Measurements from ENCODE around the gene MEAF6.

Gene MEAF6

DNA sequence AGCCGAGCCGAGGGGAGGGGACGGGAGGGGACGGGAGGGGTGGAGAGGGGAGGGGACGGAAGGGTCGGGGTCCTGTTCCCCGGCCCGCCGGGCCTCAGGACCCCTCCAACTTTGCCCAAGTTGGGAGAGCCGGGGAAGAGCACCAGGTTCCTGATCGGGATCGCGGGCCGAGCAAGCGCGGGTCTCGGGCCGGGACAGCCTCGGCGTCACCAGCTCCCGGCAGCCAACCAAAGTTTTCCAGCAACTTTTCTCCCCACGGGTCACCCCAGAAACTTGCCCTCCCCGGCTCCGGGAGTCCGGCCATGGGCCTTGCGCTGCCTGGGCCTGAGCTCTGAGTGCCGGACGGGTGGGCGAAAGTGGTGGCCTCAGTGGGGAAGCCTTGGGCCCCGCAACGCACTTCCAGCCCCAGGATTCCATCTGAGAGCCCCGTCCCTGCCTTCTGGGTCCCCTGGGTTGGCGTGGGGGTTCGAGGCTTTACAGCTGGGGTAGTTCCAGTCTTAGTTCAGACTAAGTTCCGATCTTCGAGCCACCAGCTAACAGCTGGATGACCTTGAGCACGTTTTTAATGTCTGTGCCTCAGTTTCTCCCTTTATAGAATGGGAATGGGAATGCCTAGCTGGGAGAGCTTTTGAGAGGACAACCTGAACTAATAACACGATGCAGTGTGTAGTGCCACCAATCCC lies 39.7 kb downstream of the MEAF6 start:
- no peak for DNase-seq (ENCODE audit: low read depth in 1 of 2, low spot score in 1 of 2)

DNA sequence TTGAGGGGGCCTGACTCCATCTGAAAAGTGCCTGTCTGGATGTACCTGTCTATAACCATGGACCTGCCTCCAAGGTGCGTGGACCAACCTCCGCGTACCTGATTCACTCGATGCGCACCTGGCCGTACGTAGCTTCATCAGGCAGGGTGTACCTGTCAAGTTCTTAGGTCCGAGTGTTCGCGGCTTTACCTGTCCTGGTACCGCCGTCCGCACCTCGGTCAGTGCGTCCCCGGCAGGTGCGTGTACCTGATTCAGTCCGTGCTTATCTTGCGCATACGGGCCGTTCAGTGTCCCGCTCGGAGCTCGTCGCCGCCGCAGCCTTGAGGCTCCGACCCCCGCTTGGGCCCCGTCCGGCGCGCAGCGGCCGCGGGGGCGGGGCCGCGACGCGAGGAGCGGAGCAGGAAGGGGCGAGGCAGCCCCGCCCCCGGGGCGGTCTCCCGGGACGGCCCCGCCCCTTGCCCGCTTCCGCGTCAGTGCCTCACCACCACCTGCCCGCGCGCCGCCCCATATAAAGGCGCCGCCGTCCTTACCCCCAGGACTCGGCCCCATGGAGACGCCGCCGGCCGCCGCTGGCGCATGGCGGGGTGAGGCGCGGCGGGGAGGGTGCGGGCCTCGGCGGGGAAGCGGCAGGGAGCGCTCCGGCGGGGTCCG lies 40.4 kb downstream of the MEAF6 start, which contains the start of gene ZC3H12A:
Gene ZC3H12A, plus strand, starts transcription at position 535 of the 651 bp plus-strand sequence. CDS start 917 bp downstream, outside the sequence.
- DNase-seq (ENCODE audit: low read depth in 1 of 2, low spot score in 1 of 2) = peak; percentile 86 to 87

DNA sequence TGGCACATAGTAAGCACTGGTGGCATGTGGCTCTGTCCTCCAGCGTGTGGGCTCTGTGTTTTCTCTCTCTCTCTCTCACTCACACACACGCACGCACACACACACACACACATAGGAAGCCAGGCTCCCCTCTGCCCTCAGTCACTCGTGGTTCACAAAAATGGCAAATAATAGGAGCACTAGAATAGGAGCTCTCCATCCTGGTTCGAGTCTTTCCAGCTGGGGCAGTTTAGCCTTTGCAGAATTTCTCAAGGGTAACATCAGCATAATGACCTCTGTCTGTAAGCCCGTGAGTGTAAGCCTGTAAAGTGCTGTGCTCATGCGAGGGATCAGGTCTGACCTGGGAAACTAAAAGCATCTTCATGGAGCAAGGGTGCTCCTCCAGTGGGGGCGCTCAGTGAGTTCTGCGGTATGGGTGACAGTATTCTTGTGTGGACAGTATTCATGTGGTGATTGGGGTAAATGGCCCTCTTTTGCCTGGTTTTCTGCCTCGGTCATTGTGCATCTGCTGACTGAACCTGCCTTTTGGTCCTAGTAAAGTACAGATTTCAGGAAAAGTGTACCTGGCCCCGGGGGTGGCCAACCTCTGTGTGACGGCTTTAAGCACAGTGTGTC lies 41.0 kb downstream of the MEAF6 start:
- DNase-seq (ENCODE audit: low read depth in 1 of 2, low spot score in 1 of 2) = no peak

DNA sequence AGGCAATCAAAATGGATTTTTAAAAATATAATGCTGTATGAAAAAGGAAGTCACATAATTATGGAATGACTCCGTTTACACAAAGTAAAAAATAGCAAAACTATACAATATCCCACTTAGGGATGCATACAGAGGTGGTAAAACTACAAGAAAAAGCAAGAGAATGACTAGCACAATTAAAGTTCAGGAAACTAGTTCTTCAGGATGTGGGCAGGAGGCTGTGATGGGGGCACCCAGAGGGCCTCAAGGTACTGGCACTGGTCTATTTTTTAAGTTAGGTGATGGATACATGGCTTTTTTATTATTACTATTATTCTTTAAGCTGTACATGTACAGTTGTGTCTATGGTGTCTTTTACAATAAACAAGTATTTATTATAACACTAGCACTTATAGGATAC lies 41.6 kb downstream of the MEAF6 start:
- no peak for DNase-seq (ENCODE audit: low read depth in 1 of 2, low spot score in 1 of 2)

DNA sequence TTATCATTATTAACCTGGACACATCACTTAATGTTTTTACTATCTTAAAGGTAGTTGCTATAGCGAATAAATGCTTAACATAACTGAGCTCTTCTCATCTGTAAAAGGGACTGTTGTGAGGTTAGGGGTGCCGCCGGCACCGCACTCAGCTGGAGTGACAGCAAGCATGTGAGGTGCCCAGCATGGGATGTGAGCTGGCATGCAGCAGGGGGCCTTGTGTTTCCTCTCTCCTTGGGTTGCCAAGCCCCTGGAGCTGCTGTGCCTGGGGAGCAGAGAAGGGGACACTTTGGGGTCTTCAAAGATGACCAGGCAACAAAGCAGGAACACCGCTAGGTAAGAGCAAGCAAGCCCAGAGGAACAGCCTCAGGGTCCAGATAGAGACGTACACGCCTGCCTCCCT lies 42.3 kb downstream of the MEAF6 start:
- no peak for DNase-seq (ENCODE audit: low read depth in 1 of 2, low spot score in 1 of 2)

DNA sequence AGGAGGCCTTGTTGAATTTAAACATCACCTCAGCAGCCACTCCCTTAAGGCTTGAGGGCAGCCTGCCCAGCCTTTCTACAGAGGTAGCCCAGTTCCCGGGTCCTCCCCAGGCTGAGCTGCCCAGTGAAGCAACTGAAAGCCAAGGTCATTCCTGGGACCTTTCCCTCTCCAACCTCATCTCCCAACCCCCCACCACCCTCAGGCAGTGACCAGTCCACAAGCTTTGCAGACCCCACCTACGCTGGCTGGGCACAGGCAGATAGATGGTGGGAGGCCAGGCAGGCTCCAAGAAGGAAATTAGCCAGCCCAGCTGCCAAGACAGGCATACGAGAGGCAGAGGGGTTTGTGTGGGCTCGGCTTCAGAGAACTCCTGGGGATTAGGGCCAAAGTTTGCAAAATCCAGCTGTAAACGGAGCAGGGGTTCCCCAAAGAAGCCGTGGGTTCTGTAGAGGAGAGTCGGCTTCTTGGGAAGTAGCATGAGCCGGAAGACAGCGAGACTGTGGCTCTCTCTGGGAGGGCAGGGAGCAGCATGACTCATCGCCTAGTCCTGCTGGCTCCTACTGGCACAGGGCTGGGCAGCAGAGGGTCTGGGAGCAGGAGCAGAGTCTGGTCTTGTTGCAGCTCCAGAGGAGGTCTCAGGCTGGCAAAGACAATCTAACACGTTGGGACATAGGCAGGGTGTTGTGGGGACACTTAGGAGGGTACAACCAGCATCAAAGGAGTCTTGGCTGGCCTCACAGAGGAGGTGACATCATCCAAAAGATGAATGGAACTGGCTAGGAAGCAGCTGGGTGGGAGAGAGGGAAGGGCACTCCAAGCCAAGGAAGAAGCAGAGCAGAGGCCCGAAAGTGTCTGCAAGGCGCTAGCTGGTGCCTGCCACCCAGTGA lies 43.0 kb downstream of the MEAF6 start:
- no peak for DNase-seq (ENCODE audit: low read depth in 1 of 2, low spot score in 1 of 2)

DNA sequence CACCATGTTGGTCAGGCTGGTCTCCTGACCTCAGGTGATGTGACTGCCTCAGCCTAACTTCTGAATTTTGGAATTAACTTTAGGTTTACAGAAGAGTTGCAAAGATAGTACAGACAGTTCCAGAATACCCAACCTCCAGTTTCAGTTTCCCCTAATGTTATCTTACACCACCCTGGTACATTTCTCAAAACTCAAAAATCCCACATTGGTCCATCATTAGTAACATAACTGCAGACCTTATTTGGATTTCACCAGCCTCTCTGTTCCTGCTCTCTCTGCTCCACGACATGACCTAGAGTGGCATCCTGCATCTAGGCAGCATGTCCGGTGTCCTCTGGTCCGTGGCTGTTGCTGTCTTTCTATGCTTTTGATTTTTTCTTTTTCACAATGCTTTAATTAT lies 45.2 kb downstream of the MEAF6 start:
- no peak for DNase-seq (ENCODE audit: low read depth in 1 of 2, low spot score in 1 of 2)

DNA sequence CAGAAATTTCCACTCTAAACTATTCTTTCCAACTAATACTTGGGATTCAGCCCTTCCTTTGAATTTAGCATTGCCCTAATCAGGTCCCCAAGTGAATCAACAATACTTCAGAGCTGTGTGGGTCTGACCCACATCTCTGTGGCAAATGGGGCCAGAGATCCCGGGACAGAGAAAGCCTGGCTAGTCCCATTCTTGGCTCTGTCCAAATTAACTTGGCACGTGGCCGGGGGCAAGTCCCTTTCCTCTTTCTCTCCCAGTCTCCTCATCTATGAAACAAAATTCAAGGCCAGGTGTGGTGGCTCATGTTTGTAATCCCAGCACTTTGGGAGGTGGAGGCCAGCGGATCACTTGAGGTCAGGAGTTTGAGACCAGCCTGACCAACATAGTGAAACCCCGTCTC lies 46.5 kb downstream of the MEAF6 start:
- no peak for DNase-seq (ENCODE audit: low read depth in 1 of 2, low spot score in 1 of 2)

DNA sequence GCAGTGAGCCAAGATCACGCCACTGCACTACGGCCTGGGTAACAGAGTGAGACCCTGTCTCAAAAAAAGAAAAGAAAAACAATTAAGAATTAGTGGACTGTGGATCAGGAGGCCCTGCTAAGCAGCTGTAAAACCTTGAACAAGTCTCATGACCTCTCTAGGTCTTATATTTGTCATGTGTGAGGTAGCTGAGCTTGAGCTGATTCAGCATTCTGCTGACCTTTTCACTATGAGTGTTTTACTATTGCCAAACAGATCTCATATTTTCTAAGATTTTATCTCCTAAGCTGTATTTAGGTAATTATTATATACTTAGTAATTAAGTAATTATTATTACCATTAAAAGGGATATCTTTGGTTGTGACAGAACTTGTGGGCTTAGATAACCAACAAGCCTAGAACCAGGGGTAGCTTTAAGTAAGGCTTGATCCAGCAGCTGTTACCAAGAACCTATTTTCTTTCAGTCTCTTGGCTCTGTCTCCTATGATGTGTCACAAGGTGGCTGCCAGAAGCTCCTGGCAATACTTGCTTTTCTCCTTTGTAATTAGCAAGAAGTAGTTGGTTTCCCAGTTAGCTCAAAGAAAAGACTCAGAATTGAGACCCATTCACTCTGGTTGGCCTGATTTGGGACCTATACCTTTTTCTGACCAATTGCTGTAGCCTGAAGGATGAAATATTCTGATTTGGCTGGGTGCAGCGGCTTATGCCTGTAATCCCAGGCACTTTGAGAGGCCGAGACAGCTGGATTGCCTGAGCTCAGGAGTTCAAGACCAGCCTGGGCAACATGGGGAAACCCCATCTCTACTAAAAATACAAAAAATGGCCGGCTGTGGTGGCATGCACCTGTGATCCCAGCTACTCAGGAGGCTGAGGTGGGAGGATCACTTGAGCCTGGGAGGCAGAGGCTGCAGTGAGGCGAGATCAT lies 48.7 kb downstream of the MEAF6 start:
- DNase-seq (ENCODE audit: low read depth in 1 of 2, low spot score in 1 of 2) = no peak

DNA sequence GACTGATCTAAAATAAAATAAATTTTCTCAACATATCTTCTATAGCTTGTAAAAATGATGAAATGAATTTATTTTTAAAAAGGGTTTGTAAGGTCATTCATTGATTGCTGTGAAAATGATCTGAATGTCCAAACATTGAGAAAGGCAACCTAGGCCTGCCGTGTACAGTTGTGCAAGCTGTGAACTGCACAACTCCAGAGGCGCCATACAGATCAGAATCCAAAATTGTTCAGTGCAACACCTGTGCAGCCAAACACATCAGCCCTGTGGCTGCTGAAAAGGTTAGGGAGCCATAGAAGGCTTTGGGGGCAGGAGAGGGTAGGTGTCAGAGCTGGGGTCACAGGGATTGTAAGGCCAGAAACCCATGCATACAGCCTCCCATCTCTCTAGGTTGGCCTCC lies 50.1 kb downstream of the MEAF6 start:
- no peak for DNase-seq (ENCODE audit: low read depth in 1 of 2, low spot score in 1 of 2)

DNA sequence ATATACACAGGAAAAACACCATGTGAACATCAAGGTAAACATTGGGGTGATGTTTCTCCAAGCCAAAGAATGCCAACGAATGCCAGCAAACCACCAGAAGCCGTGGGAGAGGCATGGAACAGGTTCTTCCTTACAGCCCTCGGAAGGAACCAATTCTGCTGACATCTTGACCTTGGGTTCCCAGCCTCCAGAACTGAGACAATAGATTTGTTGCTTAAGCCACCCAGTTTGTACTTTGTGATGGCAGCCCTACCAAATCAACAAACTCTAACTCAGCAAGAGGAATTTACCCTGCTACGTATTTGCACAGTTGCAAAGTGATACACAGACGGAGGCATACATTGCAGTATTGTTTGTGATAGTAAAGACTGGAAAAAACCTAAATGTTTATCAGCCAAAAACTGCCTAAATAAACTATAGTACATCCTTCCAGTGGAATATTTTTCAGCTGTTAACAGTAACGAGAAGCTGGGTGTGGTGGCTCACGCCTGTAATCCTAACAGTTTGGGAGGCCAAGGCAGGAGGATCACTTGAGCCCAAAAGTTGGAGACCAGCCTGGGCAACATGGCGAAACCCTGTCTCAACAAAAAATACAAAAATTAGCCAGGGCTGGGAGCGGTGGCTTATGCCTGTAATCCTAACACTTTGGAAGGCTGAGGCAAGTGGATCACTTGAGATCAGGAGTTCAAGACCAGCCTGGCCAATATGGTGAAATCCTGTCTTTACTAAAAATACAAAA lies 52.7 kb downstream of the MEAF6 start:
- DNase-seq (ENCODE audit: low read depth in 1 of 2, low spot score in 1 of 2) = no peak

DNA sequence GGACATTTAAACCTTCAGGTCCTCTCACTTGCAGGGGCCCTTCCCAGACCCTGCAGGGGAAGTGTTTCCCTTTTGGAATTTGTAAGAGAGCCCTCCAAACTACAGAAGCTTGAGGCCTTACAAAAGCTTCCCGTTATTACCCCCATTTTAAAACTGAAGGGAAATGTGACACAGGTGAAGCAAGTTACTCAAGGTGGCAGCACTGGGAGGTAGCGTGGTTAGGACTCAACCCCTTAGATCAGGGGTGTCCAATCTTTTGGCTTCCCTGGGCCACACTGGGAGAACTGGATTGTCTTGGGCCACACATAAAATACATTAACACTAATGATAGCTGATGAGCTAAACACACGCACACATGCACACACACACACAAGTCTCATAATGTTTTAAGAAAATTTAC lies 56.0 kb downstream of the MEAF6 start:
- no peak for DNase-seq (ENCODE audit: low read depth in 1 of 2, low spot score in 1 of 2)

DNA sequence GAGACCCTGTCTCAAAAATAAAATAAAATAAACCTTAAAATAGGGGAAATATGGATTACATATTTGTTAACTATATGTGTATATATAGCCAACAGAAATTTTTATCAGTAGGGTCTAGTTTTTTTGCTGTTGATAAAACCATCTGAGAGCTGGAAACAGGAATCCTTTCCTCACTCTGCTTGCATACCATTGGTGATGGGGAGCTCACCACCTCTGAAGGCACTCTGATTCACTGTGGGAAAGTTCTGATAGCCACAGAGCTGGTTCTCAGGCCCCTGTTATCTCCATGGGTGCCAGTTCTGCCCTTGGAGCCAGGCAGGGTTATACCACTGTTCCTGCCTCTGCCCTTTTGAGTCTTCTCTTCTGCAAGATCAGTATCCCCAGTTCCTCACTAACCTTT lies 58.0 kb downstream of the MEAF6 start:
- DNase-seq (ENCODE audit: low read depth in 1 of 2, low spot score in 1 of 2) = no peak

DNA sequence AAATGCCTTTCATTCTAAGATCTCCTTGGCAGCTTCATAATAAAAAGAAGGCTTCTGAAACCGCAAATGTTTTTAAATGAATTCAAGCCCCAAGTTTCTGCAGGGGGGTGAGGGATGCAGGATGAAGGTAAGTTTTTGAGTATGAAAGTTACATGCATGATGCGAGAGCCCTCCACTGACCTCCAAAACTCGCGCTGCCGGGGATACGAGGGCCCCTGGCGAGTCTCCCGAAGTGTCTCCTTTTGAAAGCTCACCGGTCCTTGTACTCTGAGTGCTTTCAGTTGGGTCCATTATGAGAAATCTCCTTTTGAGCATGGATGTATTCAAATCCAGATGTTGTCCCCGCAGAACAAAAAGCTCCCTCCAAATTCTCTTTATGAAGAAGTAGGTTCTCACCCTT lies 59.0 kb downstream of the MEAF6 start:
- DNase-seq (ENCODE audit: low read depth in 1 of 2, low spot score in 1 of 2) = no peak

DNA sequence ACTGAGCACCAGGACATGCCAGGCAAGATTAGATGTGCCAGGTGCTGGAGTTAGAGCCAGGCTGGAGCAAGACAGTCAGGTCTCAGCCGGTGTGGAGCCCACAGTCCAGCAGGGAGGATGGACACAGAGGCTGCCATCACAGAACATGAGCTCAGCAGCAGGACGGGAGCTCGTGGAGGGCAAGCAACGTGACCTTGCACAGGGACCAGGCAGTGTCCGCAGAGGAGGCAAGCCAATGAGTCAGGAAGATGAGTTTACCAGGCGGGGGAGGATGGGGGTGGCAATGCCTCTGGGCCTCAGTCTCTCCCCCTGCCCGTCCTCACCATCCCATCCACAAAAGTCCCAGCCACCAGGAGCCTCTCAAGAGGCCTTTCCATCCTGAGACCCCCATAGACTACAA lies 60.9 kb downstream of the MEAF6 start:
- DNase-seq (ENCODE audit: low read depth in 1 of 2, low spot score in 1 of 2) = no peak

DNA sequence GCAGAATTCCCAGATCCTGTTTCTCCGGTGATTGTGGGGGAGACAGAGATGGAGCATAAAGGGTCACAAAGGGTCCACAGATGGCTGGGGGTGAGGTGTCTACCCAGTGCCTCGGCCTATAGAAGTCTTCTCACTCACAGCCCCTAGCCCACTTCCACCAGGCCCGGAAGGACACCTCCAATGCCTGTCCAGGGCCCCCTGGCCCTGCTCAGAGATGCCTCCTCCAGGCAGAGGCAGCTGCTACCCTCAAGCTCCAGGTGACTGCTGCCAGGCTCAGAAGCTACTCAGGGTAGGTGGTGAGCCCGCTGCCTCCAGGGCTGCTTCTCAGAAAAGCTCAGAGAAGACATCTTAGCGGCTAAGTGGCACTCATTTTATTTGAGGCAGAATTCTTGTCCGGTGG lies 62.1 kb downstream of the MEAF6 start:
- DNase-seq (ENCODE audit: low read depth in 1 of 2, low spot score in 1 of 2) = no peak

DNA sequence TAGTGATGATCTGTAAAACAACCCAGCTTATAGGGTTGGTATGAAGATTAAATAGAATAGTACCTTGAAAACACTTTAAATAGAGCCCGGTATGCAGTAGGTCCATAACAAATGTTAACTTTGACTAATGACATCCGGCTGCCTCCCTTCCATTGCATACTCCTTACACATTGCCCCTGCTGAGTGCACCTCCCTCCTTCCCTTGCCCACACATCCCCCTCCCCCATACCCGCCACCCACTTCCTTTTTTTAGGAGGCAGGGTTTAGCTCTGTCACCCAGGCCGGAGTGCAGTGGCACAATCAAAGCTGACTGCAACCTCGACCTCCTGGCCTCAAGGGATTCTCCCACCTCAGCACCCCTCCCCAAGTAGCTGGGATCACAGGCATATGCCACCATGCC lies 64.6 kb downstream of the MEAF6 start:
- no peak for DNase-seq (ENCODE audit: low read depth in 1 of 2, low spot score in 1 of 2)

DNA sequence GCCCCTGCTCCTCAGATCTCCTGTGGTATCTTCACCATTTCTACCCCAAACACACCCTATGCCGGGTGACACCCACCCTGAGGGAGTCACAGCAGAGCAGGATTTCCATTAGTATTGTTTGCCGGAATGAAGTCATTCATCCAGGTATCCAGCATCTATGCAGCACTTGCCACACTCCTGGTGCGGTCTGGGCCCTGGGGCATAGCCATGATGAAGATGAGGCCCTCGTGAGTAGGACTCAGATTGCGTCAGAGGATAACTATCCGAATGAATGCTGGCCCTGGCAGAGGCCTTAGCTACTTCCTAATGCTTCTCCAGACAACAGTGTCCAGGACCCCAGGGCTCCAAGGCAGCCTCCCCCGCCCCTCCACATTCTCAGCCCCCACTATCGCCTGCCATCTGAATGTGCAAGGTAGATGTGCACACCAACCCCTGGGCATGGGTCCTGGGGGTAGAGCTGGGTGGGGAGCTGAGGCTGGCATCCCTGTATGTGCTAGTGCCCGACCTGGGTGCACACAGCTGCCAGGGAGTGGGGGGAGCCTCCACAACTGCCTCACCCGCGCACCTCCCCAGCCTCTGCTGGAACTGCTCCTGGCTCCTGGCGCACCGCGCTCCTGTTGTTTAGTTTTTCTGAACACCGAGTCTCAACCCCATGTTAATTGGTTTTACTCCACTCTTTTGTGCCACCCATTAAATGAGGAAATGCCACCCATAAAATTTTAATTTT lies 65.7 kb downstream of the MEAF6 start:
- DNase-seq (ENCODE audit: low read depth in 1 of 2, low spot score in 1 of 2) = no peak

DNA sequence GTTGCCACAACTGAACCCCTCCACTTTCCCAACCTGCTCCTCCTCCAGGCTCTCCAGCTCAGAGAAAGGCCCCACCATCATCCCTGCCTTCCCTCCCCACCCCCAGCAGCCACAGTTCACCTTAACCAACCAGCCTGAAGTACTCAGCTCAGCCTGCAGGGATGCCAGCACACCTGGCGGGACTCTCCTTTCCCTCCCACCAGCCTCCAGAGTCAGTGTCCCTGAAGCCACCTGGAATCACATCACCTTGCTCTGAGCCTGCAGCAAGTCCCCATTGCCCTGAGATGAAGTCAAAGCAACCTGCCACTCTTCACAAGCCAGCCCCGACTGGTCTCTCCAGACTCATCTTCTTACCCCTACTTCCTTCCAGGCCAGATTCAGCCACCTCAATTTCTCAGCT lies 66.4 kb downstream of the MEAF6 start:
- no peak for DNase-seq (ENCODE audit: low read depth in 1 of 2, low spot score in 1 of 2)
